ENCODE results near the gene PRKAR2A. TPM values are rescaled to one million over a fixed set of nuclear protein-coding genes. Genes with fewer than 3 reads are reported as not detected.
"Not testable (repeated sequence)": the region's sequence is repeated elsewhere in the genome, so short reads cannot be mapped to it uniquely, and the experiment has no call there.

The PRKAR2A gene
- total RNA-seq, 6 experiments from 2014 or later = 60.6 to 72.7 (median 68.2) TPM

DNA sequence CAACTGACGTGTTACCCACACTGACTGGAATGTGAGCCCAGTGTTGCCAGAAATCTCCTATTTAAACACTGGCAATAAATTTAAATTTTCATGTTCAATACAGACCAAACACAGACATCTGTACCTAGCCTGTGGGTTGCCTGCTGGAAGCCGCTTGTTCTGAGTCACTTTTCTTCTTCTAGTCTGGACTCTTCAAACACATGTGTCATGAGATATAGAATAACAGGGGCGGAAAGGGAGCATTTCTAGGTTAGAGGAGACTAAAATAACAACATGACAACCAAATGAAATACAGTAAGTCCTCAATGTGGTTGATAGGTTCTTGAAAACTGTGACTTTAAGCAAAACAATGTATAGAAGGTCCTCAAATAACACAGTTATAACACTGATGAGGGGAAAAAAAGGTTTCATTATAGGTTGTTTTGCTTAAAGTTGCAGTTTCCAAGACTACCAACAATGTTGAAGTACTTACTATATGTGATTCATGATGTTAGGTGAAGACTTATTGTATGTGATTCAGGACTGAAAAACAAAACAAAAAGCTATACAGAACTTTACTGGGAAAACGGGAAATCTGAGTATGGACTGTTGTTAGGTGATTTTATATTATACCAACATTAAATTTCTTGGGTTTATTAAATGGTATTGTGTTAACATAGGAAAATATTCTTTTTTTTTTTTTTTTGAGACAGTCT is 63.1 kb downstream of the PRKAR2A start:
- Mint-ChIP-seq H3K27me3 (ENCODE audit: insufficient read depth) (no peaks in the 10 kb centered on the region; the same call in 1 of the 2 replicates), H3K4me1 (ENCODE audit: low read depth) (peaks cover 8% of the 10 kb centered on the region; the same call in 1 of the 2 replicates), H3K27ac (peak overlapping the region; percentile 84), H3K9me3 (no peaks in the 10 kb centered on the region), H3K36me3 (ENCODE audit: low read depth) (peaks cover 25% of the 10 kb centered on the region), H3K4me3 (no peak overlapping the region)
- TF ChIP-seq, protein P1, sequence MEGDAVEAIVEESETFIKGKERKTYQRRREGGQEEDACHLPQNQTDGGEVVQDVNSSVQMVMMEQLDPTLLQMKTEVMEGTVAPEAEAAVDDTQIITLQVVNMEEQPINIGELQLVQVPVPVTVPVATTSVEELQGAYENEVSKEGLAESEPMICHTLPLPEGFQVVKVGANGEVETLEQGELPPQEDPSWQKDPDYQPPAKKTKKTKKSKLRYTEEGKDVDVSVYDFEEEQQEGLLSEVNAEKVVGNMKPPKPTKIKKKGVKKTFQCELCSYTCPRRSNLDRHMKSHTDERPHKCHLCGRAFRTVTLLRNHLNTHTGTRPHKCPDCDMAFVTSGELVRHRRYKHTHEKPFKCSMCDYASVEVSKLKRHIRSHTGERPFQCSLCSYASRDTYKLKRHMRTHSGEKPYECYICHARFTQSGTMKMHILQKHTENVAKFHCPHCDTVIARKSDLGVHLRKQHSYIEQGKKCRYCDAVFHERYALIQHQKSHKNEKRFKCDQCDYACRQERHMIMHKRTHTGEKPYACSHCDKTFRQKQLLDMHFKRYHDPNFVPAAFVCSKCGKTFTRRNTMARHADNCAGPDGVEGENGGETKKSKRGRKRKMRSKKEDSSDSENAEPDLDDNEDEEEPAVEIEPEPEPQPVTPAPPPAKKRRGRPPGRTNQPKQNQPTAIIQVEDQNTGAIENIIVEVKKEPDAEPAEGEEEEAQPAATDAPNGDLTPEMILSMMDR (IDR thresholded peaks at IDR 0.05) = no peak
- peak; percentile 18 for DNase-seq

GRCh38 chr3:48783304-48783703 is 64.4 kb downstream of the PRKAR2A start:
- TF ChIP-seq, protein P1 (IDR thresholded peaks at IDR 0.05) = no peak
- H3K27me3 Mint-ChIP-seq (ENCODE audit: insufficient read depth) = no peaks in the 10 kb centered on the region; the same call in 1 of the 2 replicates
- no peaks in the 10 kb centered on the region for H3K9me3 Mint-ChIP-seq
- DNase-seq = no peak
- peaks cover 8% of the 10 kb centered on the region; the same call in 1 of the 2 replicates for H3K4me1 Mint-ChIP-seq (ENCODE audit: low read depth)
- H3K4me3 Mint-ChIP-seq = no peak overlapping the region
- no peak overlapping the region for H3K27ac Mint-ChIP-seq
- peaks cover 19% of the 10 kb centered on the region for H3K36me3 Mint-ChIP-seq (ENCODE audit: low read depth)

DNA sequence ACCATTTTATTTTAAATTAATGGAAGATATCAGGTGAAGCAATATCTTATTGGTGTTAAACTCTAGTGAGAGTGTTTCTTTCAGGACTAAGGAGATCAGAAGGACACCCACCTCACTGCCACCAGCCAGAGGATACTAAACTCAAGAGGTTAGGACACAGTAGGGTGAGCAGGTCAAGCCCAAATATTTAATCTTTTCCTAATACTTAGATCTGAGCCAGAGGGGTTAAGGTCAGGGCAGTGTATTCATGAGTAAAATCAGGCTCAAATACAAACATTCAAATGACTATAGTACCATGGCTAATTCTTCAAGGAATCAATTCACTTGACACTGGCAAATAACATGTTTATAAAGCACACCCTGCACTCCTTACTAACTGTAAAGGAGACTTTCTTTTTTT is 65.6 kb downstream of the PRKAR2A start:
- Mint-ChIP-seq H3K4me1 (ENCODE audit: low read depth) (peaks cover 8% of the 10 kb centered on the region; the same call in 1 of the 2 replicates), H3K27ac (no peak overlapping the region), H3K9me3 (no peaks in the 10 kb centered on the region), H3K4me3 (no peak overlapping the region), H3K27me3 (ENCODE audit: insufficient read depth) (no peaks in the 10 kb centered on the region; the same call in 1 of the 2 replicates), H3K36me3 (ENCODE audit: low read depth) (peaks cover 19% of the 10 kb centered on the region)
- TF ChIP-seq, protein P1 (IDR thresholded peaks at IDR 0.05) = no peak
- no peak for DNase-seq

GRCh38 chr3:48778565-48778964 is 69.1 kb downstream of the PRKAR2A start:
- not testable (repeated sequence) for H3K4me1 Mint-ChIP-seq (ENCODE audit: low read depth); H3K9me3 Mint-ChIP-seq; H3K27ac Mint-ChIP-seq; H3K27me3 Mint-ChIP-seq (ENCODE audit: insufficient read depth); H3K4me3 Mint-ChIP-seq; DNase-seq
- H3K36me3 Mint-ChIP-seq (ENCODE audit: low read depth) = peaks cover 12% of the 10 kb centered on the region

DNA sequence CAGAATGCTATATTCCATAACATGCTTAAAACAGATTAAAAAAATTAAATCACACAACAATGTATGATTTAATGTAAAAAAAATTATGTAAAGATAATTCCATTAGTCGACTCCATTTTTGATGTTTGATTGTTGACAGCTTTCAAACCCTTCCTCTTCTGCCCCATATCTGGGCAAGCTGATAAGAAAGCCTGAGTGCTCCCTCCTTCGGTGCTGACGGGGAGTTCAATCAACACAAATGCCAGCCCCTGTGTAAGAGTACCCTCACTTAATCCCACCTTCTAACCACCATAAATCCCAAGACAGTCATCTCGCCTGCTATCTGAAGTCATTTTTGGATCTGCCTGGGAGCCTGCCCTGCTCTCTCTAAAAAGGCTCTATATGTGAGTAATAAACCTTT is 70.8 kb downstream of the PRKAR2A start:
- H3K9me3 Mint-ChIP-seq = no peaks in the 10 kb centered on the region
- no peak overlapping the region for H3K4me3 Mint-ChIP-seq
- H3K36me3 Mint-ChIP-seq (ENCODE audit: low read depth) = peaks cover 14% of the 10 kb centered on the region
- no peaks in the 10 kb centered on the region; the same call in 1 of the 2 replicates for H3K27me3 Mint-ChIP-seq (ENCODE audit: insufficient read depth)
- no peak for DNase-seq
- H3K4me1 Mint-ChIP-seq (ENCODE audit: low read depth) = no peaks in the 10 kb centered on the region
- H3K27ac Mint-ChIP-seq = no peak overlapping the region
- TF ChIP-seq, protein P1 (IDR thresholded peaks at IDR 0.05) = no peak

DNA sequence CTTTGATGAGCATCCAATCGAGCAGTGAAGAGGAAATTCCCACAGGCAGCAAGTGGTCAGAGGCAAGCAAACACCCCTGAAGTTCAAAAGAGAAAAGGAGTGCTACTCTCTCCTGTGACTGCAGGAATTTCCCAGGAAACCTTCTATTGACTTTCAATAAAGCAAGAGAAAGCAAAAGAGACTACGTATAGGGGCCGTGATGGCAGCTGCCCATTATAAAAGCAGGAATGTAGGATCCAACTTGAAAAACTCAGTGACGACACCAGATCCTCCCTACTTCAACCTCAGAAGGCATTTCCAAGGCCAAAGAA is 77.5 kb downstream of the PRKAR2A start:
- Mint-ChIP-seq H3K4me3 (no peak overlapping the region), H3K27me3 (ENCODE audit: insufficient read depth) (no peaks in the 10 kb centered on the region; the same call in 1 of the 2 replicates)

More for the DNA sequence above, 77.5 kb downstream of the PRKAR2A start:
- H3K36me3 Mint-ChIP-seq (ENCODE audit: low read depth) = peaks cover 26% of the 10 kb centered on the region
- DNase-seq = no peak
- no peaks in the 10 kb centered on the region for H3K4me1 Mint-ChIP-seq (ENCODE audit: low read depth)
- H3K27ac Mint-ChIP-seq = no peak overlapping the region
- TF ChIP-seq, protein P1 (IDR thresholded peaks at IDR 0.05) = no peak
- H3K9me3 Mint-ChIP-seq = no peaks in the 10 kb centered on the region

All from HFFc6 (cell line).